ENCODE data around the gene NBPF1. TPM values are rescaled to one million over a fixed set of nuclear protein-coding genes. Genes with fewer than 3 reads are reported as not detected.
"Not testable (repeated sequence)": the region's sequence is repeated elsewhere in the genome, so short reads cannot be mapped to it uniquely, and the experiment has no call there.

Gene NBPF1
- total and polyA plus RNA-seq, 9 donors: 14.7 to 111 (median 55.9) TPM

DNA sequence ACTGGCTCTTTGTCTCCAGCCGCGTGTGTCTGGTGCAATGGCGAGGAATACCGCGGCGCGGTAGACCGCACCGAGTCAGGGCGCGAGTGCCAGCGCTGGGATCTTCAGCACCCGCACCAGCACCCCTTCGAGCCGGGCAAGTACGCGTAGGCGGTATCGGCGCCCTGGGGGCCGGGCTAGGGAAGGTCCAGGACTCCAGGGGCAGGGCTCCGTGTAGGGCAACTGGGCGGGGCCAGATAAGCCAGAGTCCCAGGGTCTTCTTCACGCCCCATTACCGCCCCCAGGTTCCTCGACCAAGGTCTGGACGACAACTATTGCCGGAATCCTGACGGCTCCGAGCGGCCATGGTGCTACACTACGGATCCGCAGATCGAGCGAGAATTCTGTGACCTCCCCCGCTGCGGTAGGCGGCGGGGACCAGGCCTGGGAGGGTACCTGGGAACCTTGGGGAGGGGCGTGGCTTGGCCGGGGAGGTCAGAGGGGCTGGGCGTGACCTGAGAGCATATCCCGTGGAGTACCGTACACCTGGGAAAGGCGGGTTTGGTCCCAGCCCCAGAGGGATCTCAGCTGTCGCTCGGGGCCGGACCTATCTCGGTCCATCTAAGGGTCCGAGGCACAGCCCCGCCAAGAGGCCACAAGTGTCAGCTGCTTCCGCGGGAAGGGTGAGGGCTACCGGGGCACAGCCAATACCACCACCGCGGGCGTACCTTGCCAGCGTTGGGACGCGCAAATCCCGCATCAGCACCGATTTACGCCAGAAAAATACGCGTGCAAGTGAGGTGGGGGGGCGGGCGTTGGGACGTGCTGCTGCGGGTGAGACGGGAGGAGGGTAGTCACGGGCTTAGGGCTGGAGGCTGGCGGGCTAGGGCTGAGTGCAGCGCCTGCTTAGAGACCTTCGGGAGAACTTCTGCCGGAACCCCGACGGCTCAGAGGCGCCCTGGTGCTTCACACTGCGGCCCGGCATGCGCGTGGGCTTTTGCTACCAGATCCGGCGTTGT is 34.1 kb upstream of the NBPF1 start:
- peaks cover 12% of the 10 kb centered on the region for H3K4me1 ChIP-seq (ENCODE audit: insufficient read depth)
- H3K36me3 ChIP-seq; intact Hi-C loops (cut with DNase I); H3K27ac ChIP-seq; H3K4me3 ChIP-seq; H3K9me3 ChIP-seq; H3K27me3 ChIP-seq: not testable (repeated sequence)
- 5 to 13% (median 5%) methylated on average over 24 to 45 of the region's 84 CpGs for WGBS, 3 donors
- peak; percentile 9 to 44 (median 17) for DNase-seq

DNA sequence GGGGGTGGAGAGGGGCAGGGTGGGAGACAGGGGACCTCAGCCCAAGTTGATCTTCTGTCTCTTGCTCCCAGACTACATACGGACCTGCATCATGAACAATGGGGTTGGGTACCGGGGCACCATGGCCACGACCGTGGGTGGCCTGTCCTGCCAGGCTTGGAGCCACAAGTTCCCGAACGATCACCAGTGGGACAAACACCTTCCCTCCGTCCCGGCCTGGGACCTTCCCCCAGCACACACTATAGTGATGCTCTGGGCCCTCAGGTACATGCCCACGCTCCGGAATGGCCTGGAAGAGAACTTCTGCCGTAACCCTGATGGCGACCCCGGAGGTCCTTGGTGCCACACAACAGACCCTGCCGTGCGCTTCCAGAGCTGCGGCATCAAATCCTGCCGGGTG is 33.4 kb upstream of the NBPF1 start:
- 91 to 92% methylated on average over 7 to 13 of the region's 17 CpGs; no CpG with 5 or more reads in 1 of the 3 donors for WGBS, 3 donors
- intact Hi-C loops (cut with DNase I); H3K4me3 ChIP-seq; H3K9me3 ChIP-seq; H3K27ac ChIP-seq; H3K36me3 ChIP-seq; H3K27me3 ChIP-seq: not testable (repeated sequence)
- DNase-seq: peak in 3 of 5 donors; percentile 9 to 18 (median 16)
- H3K4me1 ChIP-seq (ENCODE audit: insufficient read depth): peaks cover 12% of the 10 kb centered on the region

DNA sequence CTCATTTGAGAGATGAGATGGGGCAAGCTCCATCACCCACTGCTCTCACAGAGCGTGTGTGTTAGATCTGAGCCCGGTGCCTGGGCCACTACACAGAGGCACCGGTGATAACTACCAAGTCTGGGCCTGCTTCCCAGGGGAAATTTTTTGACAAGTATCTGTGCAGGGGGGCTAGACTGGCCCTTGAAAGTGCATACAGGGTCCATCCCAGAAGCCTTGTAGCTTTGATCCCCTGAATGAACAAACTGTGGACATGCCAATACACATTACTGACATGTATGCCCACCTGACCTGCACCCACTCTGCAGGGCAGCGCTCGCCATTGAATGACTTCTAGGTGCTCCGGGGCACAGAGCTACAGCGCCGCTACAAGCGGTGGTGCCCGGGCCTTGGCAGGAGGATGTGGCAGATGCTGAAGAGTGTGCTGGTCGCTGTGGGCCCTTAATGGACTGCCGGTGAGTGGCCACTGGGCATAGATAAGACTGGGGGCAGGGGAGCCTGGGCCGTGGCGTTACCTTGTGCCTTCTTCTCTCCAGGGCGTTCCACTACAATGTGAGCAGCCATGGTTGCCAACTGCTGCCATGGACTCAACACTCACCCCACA is 32.8 kb upstream of the NBPF1 start:
- H3K4me3 ChIP-seq; H3K9me3 ChIP-seq; intact Hi-C loops (cut with DNase I); H3K27me3 ChIP-seq; H3K36me3 ChIP-seq; H3K27ac ChIP-seq: not testable (repeated sequence)
- H3K4me1 ChIP-seq (ENCODE audit: insufficient read depth): peaks cover 12% of the 10 kb centered on the region
- peak; percentile 14 to 44 (median 35) for DNase-seq
- WGBS, 3 donors: 87 to 93% (median 92%) methylated on average over 14 to 15 of the region's 15 CpGs

DNA sequence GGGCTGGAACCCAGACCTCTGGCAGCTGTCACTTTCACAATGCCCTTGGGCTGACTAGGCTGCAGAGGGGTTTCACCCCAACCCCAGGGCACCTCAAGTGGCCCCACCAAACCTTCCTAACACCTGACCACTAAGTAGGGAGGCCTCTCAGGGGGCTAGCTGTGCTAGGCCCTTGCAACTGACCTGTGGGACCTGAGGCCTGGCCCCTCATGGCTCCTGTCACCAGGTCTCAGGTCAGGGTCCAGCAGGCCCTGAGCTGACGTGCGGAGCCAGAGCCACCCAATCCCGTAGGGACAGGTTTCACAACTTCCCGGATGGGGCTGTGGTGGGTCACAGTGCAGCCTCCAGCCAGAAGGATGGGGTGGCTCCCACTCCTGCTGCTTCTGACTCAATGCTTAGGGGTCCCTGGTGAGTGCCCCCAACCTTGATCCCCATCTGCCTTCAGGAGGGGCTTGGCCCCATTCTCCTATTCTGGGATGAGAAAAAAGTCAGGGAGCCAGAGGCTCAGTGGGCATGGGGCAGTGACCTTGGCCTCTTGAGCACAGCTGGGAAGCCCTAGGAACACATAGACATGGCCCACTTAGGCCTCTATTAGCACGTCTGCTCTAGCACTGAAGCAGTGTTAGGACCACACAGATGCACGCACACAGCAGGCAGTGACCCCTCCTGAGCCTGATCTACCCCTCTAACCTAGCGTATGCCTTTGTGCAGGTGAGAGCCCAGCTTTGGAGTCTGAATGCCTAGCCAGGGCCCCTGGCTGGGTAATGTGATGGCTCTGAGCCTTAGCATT is 32.1 kb upstream of the NBPF1 start:
- H3K4me3 ChIP-seq: peak overlapping the region; percentile 53
- H3K9me3 ChIP-seq; H3K36me3 ChIP-seq; H3K27me3 ChIP-seq; intact Hi-C loops (cut with DNase I): not testable (repeated sequence)
- DNase-seq: peak; percentile 28 to 60 (median 53)
- peaks cover 12% of the 10 kb centered on the region for H3K4me1 ChIP-seq (ENCODE audit: insufficient read depth)
- peak overlapping the region in 1 of 2 donors; percentile 61 for H3K27ac ChIP-seq
- WGBS, 3 donors: 85 to 90% (median 90%) methylated on average over 7 of the region's 7 CpGs

DNA sequence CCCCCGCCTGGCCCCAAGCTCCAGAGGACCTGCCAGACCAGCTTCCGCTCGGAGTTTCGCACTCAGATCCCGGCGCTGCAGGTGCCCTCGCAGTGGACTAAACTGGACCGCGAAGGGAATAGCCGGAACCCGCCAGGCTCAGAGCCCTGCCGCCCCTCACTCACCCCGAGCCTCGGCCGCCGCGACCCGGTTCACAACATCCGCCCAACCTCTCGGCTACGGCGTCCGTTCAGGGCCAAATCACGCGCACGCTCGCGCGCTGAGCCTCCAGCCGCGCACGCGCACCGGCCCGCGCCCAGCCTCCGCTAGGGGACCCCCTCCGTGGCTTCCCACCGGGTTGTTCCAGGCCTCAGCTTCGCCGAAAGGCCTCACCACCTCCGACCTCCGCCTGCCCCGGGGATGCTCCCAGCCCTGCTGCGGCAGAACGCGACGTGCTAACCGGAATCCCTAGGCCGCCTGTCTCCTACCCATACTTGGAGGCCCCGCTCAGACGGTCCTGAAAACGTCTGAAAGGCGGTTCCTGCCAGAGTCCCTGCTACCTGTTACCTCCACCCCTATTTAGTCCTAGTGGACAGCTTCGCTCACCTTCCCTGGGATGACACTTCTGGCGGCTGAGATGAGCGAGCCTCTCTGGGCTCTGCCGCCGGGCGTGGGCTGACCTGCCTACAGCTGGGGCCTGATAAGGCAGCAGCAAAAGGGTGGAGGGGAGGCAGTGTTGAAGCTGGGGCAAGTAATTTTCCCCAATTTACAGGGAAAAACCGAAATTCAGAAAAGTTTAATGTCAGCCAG is 31.3 kb upstream of the NBPF1 start:
- Histone ChIP-seq H3K27ac (peak overlapping the region; percentile 15 to 61), H3K4me1 (ENCODE audit: insufficient read depth) (peaks cover 12% of the 10 kb centered on the region), H3K4me3 (peak overlapping the region; percentile 53)
- peak; percentile 40 for TF ChIP-seq POLR2A (IDR thresholded peaks at IDR 0.05)
- TF ChIP-seq, protein P1, sequence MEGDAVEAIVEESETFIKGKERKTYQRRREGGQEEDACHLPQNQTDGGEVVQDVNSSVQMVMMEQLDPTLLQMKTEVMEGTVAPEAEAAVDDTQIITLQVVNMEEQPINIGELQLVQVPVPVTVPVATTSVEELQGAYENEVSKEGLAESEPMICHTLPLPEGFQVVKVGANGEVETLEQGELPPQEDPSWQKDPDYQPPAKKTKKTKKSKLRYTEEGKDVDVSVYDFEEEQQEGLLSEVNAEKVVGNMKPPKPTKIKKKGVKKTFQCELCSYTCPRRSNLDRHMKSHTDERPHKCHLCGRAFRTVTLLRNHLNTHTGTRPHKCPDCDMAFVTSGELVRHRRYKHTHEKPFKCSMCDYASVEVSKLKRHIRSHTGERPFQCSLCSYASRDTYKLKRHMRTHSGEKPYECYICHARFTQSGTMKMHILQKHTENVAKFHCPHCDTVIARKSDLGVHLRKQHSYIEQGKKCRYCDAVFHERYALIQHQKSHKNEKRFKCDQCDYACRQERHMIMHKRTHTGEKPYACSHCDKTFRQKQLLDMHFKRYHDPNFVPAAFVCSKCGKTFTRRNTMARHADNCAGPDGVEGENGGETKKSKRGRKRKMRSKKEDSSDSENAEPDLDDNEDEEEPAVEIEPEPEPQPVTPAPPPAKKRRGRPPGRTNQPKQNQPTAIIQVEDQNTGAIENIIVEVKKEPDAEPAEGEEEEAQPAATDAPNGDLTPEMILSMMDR (IDR thresholded peaks at IDR 0.05): peak; percentile 69 to 85 (median 69)
- H3K9me3 ChIP-seq; H3K36me3 ChIP-seq; intact Hi-C loops (cut with DNase I); H3K27me3 ChIP-seq: not testable (repeated sequence)
- DNase-seq: peak; percentile 98 to 100 (median 99)
- WGBS, 3 donors: 2 to 7% (median 2%) methylated on average over 61 of the region's 61 CpGs

DNA sequence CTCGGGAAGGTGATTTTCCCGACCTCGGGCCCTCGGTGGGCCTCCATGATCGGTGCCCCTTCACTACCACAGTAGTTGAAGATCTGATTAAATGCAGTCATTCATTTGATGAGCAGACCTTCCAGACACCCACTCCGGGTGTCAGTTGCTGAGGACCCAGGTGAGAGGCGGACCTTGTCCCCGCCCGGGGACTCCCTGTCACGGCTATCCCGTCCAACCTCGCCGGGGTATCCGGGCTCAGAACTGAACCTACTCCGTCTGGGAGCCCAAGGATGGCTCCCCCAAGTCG is 30.8 kb upstream of the NBPF1 start:
- TF ChIP-seq EP300 (IDR thresholded peaks at IDR 0.05) (no peak), POLR2A (IDR thresholded peaks at IDR 0.05) (no peak)
- TF ChIP-seq, protein P1 (IDR thresholded peaks at IDR 0.05): no peak
- WGBS, 3 donors: 0 to 1% (median 0%) methylated on average over 16 of the region's 16 CpGs

DNA sequence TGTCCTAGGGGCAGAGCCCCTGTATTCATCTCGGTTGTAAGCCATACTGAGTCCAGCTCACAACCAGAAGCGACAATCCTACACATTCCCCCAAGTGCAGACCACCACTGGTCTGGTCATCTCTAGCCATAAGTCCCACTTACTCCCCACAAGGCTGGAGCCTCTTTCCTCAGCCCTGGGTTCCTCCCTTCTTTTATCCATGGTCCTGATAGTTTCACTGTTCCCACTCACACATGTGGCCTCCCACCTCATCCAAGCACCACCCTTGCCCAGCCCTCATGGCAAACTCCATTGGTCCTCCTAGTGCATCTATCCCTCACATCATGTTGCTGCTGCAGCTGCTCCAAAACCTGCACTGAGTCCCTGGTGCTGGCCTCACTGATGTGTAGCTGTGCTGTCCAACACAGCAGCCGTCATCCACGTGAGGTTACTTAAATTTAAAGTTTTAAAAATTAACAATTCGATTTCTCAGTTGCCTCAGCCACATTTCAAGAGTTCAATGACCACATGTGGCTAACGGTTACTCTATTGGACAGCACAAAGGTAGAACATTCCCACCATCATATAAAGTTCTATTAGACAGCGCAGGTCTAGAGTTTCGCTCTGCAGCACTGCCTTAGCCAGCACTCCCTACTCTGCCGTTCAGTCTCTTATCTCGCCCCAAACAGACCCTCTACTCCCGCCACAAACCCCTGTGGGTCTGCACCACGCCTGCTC is 30.3 kb upstream of the NBPF1 start:
- Histone ChIP-seq H3K27ac (peak overlapping the region in 1 of 2 donors; percentile 61), H3K4me1 (ENCODE audit: insufficient read depth) (peaks cover 12% of the 10 kb centered on the region), H3K4me3 (peak overlapping the region; percentile 53)
- intact Hi-C loops (cut with DNase I); H3K27me3 ChIP-seq; H3K36me3 ChIP-seq; H3K9me3 ChIP-seq: not testable (repeated sequence)
- peak; percentile 10 to 37 (median 31) for DNase-seq
- WGBS, 3 donors: 16 to 22% (median 17%) methylated on average over 12 of the region's 12 CpGs

More for the DNA sequence above, 30.8 kb upstream of the NBPF1 start:
- H3K4me1 ChIP-seq (ENCODE audit: insufficient read depth): peaks cover 12% of the 10 kb centered on the region
- H3K4me3 ChIP-seq: peak overlapping the region; percentile 53
- DNase-seq: no peak
- H3K27me3 ChIP-seq: no peaks in the 10 kb centered on the region
- H3K9me3 ChIP-seq: no peaks in the 10 kb centered on the region
- peak overlapping the region; percentile 15 to 61 for H3K27ac ChIP-seq
- intact Hi-C loops (cut with DNase I): no loop called here
- no peaks in the 10 kb centered on the region for H3K36me3 ChIP-seq

DNA sequence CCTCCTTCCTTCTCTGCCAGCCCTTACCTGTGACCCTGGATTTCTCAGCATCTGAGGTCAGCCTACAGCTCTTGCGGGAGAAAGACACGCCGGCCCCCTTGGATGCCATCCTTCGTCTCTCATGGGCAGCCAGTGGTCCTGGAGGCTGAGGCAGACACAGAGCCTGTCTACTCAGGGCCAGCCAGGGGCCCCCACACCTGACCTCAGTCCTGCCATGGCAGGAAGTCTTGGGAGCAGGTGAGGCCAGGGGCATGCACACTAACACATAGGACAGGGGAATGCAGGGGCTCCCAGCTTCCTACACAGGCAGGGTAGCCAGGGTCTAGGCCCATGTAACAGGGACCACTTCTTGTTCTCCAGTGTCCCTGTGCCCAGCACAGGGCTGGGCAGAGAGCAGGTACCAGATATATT is 29.6 kb upstream of the NBPF1 start:
- WGBS, 3 donors: 84 to 86% (median 85%) methylated on average over 4 of the region's 4 CpGs
- peaks cover 12% of the 10 kb centered on the region for H3K4me1 ChIP-seq (ENCODE audit: insufficient read depth)
- H3K4me3 ChIP-seq; H3K27me3 ChIP-seq; H3K36me3 ChIP-seq; H3K27ac ChIP-seq; H3K9me3 ChIP-seq; intact Hi-C loops (cut with DNase I): not testable (repeated sequence)
- DNase-seq: peak; percentile 16 to 51 (median 40)
